Stimulated activated naive CD4-positive, alpha-beta T cell treated with Interleukin-2 at 50 U/mL for 16 hours (primary cell): ENCODE results near the gene RBM4.
"Not testable (repeated sequence)": the region's sequence is repeated elsewhere in the genome, so short reads cannot be mapped to it uniquely, and the experiment has no call there.

Source experiments
- DNase-seq: peaks from one replicate; lab custom pipeline; 2025; lab: John Stamatoyannopoulos, UW

Gene RBM4, protein sequence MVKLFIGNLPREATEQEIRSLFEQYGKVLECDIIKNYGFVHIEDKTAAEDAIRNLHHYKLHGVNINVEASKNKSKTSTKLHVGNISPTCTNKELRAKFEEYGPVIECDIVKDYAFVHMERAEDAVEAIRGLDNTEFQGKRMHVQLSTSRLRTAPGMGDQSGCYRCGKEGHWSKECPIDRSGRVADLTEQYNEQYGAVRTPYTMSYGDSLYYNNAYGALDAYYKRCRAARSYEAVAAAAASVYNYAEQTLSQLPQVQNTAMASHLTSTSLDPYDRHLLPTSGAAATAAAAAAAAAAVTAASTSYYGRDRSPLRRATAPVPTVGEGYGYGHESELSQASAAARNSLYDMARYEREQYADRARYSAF

DNA sequence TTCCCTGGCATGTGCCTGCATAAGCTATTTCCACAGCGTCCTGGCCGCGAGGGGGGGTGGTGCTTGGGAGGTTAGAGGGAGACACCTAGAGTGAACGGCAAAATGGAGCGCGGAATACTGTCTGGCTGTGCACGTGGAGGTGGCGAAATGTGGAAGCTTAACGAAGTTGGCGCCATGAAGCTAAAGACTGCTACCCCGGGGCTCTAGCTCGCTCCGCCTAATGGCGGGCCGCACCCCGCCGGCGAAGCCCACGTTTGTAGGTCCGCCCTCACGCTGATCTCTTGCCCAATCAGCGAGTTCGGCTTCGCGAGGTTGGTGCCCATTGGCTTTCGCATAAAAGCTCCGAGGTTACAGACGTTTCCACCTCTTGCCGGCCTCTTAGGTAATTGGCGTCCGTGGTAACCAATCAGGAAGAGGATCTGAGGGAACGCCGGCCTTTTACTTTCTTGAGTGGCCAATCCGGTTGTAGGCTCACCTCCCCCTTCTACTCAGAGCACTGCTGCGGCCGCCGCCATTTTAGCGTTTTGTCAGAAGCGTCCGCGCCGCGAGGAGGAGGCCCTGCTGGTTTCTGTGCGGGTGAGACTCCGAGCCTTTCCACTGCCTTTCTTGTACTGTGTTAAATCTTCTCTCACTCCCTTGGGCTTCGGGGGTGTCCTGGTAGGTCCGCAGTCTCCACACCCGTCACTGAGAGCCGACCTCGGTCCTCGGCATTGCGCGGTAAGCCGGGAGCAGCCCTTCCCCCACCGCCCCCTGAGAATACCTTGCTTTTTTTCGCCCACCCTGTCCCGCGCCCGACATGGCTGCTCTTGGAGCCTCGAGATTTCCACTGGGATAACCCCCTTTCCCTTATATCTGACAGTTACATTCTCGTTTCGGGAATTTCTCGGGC lies at the start of gene RBM4:
RBM4 (plus strand) TSS at position 527 of the 889 bp plus-strand sequence. CDS start 1,009 bp downstream, outside the sequence.
- peak; percentile 96 for DNase-seq

DNA sequence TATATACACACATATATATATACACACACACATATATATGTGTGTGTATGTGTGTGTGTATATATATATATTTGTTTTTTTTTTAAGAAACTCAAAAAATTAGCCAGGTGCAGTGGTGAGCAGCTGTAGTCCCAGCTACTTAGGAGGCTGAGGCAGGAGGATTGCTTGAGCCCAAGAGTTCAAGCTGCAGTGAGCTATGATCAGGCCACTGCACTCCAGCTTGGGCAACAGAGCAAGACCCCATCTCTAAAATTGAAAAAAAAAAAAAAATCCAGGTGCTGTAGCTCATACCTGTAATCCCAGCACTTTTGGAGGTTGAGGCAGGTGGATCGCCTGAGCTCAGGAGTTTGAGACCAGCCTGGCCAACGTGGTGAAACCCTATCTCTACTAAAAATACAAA lies 49.2 kb upstream of the RBM4 start:
- DNase-seq, result not testable (repeated sequence)

DNA sequence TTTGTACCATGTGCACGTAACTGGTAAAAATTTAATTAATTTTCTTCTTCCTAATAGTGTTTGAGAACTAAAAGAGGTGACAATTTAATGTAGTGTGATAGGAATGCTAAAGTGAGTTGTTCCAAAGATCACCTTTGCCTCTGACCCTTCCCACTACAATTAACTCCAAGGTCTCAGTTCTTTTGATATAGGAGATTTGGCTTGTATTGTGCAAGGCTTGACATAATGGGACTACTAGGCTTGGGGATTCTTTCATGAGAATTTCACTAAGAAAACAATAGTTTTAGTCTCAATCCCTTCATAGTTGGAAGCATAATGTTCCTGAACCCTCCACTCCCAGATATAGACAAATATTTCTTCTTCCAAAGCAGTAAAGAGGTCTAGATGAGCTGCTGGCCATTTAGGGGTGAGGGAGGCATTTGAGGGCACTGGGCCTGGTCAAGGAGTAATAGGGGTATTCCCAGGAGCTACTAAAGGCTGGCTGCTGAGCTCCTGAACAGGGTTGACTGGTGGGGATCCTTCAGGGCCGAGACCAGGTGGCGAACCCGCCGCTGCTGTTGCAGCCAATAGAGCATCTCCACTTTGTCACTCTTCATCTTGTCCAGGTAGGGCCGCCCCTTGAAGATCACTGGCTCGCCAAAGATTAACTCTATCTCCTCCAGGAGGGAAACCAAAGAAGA lies 48.4 kb upstream of the RBM4 start:
- DNase-seq, result no peak

DNA sequence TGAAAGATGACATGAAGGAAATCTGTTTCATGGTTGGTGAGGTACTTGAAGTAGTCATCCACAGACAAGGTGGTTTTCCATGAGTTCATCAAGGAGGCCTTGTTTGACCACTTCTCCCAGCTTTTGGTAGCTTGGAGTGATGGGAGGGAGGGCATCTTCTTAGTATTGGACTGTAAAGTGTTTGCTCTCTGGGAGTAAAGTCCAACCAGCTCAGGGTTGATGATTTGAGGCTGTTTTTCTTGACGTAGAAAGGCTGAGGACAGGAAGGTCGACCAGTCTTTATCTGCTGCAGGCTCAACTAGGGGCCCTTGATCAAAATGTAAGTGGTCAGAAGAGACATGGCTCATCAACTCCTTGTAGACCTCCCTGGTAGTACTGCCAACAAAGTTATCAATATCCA lies 47.3 kb upstream of the RBM4 start:
- DNase-seq, result no peak

DNA sequence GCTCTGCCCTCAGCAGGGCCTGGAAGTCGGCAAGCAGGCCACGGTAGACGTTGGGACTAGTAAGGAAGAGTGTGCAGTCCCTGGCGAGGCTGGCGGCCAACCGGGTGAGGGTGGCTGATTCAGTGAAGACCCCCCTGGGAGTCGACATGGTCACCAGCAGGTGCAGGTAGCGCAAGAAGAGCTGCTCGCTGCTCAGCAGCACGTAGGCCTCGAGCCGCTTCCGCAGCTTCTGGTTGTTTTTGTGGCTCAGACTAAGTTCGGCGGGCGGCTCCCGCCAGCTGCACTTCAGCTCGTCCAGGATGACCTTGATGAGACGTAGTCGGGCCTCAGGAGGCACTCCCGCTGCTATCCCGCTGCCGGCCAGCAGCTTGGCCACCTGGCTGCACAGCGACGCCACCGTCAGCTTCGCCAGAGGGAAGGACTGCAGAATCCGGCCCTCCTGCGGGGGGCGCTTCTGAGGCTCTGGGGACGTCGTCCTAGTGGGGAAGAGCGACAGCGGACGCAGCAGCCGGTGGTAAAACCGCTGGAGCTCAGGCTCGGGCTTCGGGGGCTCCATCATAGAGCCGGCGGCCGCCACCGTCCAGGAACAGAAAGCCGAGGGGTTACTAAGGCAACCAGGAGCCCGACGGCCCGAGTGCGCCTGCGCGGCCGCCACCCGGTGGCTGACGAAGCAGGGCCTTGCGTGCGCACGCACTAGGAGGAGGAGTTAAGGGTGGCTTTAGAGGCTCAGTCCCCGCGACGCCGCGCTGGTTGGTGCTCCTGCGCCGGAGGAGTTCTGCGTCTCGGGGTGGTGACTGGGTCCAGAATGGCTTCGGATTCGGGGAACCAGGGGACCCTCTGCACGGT lies 45.8 kb upstream of the RBM4 start, which contains the start of the genes CCDC87 and CCS:
CCDC87 (minus strand) TSS at position 607 of the 846 bp plus-strand sequence; CDS start at position 559, 48 bp downstream.
CCS (plus strand) TSS at position 729 of the 846 bp plus-strand sequence; CDS start at position 806, 77 bp downstream.
- DNase-seq, result peak; percentile 97

DNA sequence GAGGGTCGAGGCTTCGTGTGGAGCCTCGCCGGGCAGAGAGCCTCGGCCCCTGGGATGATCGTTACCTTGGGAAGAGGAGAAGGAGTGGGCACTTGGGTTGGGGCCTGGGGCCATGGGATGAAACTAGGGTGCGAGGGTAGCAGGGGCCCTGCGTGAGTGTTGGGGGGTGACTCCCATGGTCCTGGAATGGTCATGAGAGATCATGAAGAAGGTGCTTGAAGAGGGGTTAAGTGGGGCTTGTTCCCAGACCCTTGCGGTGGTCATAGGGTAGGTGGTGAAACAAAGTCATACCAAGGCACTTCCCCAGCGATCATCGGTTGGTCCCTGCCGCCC lies 45.2 kb upstream of the RBM4 start:
- DNase-seq, result no peak

DNA sequence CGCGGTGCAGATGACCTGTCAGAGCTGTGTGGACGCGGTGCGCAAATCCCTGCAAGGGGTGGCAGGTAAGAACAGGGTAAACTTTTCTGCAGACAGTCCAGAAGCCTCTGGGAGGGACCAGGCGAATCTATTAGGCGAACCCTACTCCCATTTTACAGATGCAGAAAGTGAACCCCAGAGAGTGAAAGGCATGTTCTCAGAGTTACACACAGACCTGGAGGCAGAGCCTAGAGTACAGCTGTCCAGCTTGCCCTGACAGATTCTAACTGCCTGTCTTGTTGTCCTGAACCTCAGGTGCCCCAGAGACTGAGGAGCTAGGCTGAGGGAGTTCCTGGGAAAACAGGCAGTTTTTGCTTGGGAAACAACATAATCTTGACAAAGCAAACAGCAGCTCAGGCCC lies 44.9 kb upstream of the RBM4 start:
- DNase-seq, result no peak

DNA sequence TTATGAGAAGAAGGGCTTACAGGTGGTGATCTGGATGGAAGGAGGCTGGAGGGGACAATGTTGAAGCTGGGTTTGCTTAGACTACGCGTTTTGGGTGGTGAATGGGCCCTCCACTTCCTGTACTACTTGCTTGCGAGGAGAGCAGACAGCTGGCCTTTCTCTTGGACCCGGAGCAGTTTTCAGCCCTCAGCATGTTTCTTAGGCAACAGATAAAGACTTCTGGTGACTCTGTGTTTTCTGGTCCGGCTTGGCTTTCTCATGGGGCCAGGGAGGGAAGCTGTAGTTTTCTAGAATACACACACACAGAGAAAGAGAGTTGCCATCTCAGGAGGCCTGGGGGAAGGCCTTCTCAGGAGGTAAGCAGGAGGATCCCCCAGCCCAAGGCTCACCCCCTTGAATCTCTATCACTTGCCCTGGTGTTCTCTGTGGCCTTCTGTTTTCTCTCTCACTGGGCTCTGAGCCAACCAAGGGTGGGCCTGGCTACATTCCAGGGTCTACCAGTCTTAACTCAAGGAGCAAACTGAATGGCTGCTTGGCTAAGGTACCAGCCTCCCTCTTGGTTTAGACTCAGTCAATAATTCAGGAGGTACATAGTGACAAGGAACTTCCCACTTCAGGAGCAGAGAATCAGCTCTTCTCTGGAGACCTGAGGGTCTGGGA lies 43.1 kb upstream of the RBM4 start:
- no peak for DNase-seq

DNA sequence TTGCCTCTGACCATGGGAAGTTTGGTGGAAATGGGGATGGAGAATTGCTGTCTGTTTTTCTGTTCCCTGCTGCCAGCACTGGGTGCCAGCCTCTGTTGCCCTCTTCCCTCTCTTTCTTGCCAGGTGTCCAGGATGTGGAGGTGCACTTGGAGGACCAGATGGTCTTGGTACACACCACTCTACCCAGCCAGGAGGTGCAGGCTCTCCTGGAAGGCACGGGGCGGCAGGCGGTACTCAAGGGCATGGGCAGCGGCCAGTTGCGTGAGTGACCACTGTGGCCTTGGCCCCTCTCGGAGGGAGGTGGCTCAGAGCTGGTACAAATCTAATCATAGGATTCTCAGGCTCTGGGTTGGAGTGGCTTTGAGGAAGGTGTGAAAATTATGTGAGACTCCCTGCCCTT lies 39.5 kb upstream of the RBM4 start:
- DNase-seq, result no peak

DNA sequence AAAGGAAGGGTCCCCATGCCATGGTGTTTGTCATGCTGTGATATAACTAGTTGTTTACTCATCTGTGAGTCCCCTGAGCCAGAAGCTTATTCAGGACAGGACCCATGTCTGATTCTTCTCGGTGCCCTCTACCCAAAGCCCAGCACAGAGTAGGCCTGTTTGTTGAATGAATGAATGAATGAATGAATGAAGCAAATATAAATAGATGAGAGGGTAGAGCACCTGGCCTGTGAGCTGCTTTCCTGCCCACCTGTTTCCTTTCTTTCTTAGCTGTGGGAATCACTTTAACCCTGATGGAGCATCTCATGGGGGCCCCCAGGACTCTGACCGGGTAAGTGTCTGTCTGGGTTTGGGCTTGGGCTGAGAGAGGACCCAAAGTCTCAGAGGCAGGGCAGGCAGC lies 38.3 kb upstream of the RBM4 start:
- DNase-seq, result no peak

DNA sequence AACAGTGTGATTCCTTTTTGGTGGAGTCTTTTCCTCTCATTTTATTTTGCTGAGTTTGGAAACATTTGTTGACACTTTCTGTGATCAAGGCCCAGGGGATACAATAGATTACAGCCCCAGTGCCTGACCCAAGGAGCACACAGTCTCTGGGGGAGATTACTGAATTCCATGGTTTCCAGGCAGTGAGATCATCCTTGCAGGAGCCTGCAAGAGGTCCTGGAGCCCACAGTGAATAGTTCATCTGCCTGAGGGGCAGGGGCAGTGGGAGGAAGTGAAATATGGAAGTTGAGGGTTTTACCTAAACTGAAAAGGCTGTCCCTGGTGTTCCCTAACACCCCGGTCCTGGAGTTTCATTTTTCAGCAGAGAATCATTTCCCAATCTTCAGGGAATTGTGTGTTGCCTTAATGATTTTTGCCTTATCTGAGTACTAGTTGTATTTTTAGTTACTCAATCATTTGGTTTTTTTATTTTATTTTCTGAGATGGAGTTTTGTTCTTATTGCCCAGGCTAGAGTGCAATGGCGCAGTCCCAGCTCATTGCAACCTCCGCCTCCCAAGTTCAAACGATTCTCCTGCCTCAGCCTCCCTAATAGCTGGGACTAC lies 37.8 kb upstream of the RBM4 start:
- no peak for DNase-seq

DNA sequence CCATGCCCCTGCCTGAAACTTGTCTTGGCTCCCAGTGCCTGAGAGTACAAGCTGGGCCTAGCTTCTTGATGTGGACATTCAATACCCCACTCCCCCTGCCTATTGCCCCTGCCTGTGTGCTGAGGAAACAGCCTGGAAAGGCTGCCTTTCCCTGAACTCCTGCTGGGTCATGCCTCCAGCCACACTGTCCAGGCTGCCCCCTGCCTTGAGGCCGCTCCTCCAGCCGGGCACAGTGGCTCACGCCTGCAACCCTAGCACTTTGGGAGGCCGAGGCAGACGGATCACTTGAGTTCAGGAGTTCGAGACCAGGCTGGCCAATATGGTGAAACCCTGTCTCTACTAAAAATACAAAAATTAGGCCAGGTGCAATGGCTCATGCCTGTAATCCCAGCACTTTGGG lies 35.4 kb upstream of the RBM4 start:
- no peak for DNase-seq

DNA sequence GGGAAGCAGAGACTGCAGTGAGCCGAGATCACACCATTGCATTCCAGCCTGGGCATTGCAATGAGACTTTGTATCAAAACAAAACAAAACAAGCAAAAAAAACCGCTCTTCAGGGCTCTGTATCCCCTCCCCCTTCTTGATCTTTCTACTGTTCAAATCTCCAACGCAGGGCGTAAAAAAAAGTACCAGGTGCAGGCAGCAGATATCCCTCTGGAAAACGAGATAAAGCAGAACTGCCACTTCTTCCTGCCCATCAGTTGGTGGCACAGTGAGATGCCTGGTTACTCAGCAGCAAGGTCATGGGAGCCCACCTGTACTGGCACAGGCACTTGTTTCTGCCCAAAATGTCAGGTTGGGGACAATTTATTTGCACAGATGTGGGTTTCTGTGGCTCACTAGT lies 34.3 kb upstream of the RBM4 start:
- no peak for DNase-seq

DNA sequence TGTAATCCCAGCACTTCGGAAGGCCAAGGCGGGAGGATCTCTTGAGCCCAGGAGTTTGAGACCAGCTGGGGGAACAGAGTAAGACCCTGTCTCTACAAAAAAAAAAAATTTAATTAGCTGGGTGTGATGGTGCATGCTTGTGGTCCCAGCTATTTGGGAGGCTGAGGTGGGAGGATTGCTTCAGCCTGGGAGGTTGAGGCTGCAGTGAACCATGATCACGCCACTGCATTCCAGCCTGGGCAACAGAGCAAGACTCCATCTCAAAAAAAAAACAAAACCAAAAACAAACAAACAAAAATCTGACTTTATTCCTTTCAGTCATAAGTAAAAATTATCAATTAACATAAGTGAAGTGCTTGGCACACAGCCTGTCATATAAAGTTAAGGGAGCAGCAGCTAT lies 31.9 kb upstream of the RBM4 start:
- DNase-seq, result not testable (repeated sequence)

DNA sequence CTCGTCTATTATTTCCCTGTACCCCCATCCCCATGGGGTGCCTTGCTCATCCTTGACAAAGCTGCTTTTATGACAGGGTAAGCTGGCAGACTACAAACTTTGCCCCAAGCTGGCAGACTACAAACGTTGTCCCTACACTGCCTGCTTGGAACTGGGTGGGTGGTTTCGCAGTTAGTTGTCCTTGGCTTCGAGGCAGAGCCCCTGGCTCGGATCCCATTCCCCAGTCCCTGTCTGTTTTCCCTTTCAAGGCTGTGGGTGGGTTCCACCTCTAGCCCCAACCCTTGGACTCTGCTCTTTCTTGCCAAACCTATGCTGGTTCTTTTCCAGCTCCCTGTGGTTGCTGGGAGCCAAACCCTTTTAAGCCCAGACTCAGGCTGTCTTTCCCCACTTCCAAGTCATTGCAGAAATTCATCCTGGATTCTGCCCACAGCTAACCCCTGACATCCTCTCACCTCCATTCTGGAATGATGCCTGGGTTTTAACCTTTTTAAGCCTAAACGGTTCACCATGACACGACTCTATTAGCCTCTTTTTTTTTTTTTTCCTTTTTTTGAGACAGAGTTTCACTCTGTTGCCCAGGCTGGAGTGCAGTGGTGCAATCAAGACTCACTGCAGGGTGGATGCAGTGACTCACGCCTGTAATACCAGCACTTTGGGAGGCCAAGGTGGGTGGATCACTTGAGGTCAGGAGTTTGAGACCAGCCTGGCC lies 31.2 kb upstream of the RBM4 start:
- no peak for DNase-seq

DNA sequence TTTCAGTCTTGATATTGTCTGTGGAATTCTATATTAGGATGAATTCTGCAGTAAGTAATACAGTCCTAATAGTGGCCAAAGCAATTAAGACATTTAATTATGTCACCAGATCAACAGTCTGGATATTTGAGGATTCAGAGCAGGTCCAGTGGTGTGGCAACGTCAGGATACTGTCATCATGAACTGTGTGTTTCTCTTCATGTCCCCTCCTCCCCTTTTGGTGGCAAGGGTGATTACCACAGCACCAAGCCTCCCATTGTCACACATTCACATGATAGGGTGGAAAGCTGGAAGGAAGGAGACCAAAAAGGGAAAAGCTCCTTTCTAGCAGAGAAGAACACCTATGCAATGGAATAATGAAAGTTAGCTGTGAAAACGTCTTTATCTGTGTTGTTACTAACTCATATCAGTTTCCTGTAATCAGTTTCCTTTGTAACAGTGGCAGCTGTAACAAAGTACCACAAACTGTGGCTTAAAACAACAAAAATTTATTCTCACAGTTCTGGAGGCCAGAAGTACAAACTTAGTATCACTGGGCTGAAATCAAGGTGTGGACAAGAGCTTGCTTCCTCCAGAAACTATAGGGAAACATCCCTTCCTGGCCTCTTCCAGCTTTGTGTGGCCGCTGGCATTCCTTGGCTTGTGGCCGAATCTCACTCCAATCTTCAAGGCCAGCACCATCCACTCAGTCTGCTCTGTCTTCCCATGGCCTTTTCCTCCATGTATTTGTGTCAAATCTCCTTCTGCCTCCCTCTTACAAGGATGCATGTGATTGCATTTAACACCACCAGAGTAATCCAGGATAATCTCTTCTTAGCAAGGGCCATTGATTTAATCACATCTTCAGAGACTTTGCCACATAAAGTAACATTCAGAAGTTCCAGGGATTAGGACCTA lies 28.5 kb upstream of the RBM4 start:
- no peak for DNase-seq

DNA sequence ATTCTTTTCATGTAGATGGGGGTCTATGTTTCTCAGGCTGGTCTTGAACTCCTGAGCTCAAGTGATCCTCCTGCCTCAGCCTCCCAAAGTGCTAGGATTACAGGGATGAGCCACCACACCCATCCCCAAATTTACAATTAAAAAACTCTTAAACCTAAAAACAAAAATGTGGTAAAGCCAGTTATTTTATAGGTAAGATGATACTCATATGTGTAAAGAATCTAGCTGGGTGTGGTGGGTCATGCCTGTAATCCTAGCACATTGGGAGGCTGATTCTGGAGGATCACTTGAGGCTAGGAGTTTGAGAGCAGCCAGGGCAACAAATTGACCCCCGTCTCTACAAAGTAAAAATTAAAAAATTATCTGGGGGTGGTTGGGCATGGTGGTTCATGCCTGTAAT lies 26.0 kb upstream of the RBM4 start:
- DNase-seq, result no peak

DNA sequence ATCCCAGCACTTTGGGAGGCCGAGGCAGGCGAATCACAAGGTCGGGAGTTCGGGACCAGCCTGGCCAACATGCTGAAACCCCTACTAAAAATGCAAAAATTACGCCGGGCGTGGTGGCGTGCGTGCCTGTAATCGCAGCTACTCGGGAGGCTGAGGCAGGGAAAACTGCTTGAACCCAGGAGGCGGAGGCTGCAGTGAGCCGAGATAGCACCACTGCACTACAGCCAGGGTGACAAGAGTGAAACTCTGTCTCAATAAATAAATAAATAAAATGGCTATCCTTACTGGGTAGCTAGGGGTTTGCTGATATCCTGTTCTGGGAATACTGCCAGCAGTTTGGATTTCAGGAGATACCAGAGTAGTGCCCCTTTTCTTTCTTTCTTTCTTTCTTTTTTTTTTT lies 24.4 kb upstream of the RBM4 start:
- no peak for DNase-seq
